H7 (cell line): ENCODE data around the gene UCP3. TPM values are rescaled to one million over a fixed set of nuclear protein-coding genes. Genes with fewer than 3 reads are reported as not detected.
A peak's percentile ranks its signal among the peaks of the same experiment; 100 is the strongest.

Experiments used
- DNase-seq: peaks from one replicate; pipeline ENCODE4 v3.0.0; 2012
- H3K27me3 ChIP-seq: 2 replicates; pipeline ENCODE4 v1.6.0; 2011; ENCODE audit warnings: mild to moderate bottlenecking, low read length; ENCODE audit not compliant: control insufficient read depth, insufficient read depth
- H3K36me3 ChIP-seq: replicated peaks from 2 replicates; pipeline ENCODE4 v1.5.1; 2011; ENCODE audit warnings: low read length; ENCODE audit not compliant: control insufficient read depth, insufficient read depth
- H3K4me3 ChIP-seq: 2 replicates; pipeline ENCODE4 v1.5.1; 2011; ENCODE audit warnings: low read depth, mild to moderate bottlenecking, control low read depth, low read length, moderate library complexity; ENCODE audit not compliant: insufficient read depth
- total RNA-seq: library from RNA; depleted of rRNA; stranded (reverse); fragments of >200 nt; shearing (Covaris generic); gene quantifications from 2 replicates; pipeline ENCODE4 v1.2.3, GENCODE V29; 2014

Gene UCP3
- total RNA-seq, 1 experiment from 2014 or later, result 0.10 TPM

GRCh38 chr11:74011360-74012073 lies 2.6 kb upstream of the UCP3 start:
- DNase-seq, result no peak
- no peaks in the 10 kb centered on the region for H3K27me3 ChIP-seq
- no peaks in the 10 kb centered on the region; the same call in none of the 2 replicates for H3K36me3 ChIP-seq
- H3K4me3 ChIP-seq, result no peak overlapping the region

- Histone ChIP-seq H3K27me3 (no peaks in the 10 kb centered on the region), H3K4me3 (no peak overlapping the region), H3K36me3 (no peaks in the 10 kb centered on the region; the same call in none of the 2 replicates)
- DNase-seq, result peak; percentile 46
Measured at GRCh38 chr11:74010306-74011300, 1.7 kb upstream of the UCP3 start.

- no peaks in the 10 kb centered on the region; the same call in none of the 2 replicates for H3K36me3 ChIP-seq
- H3K4me3 ChIP-seq, result no peak overlapping the region
- no peak for DNase-seq
- no peaks in the 10 kb centered on the region for H3K27me3 ChIP-seq
Measured at GRCh38 chr11:74009675-74010305, 905 bp upstream of the UCP3 start.

GRCh38 chr11:74009230-74009547 lies 304 bp upstream of the UCP3 start:
- H3K36me3 ChIP-seq, result no peaks in the 10 kb centered on the region; the same call in none of the 2 replicates
- DNase-seq, result no peak
- no peaks in the 10 kb centered on the region for H3K27me3 ChIP-seq
- no peak overlapping the region for H3K4me3 ChIP-seq

GRCh38 chr11:74007691-74008372 lies 1.1 kb downstream of the UCP3 start:
- H3K36me3 ChIP-seq, result no peaks in the 10 kb centered on the region; the same call in none of the 2 replicates
- no peak overlapping the region for H3K4me3 ChIP-seq
- no peaks in the 10 kb centered on the region for H3K27me3 ChIP-seq
- DNase-seq, result no peak

GRCh38 chr11:74006743-74007304 lies 2.1 kb downstream of the UCP3 start:
- no peak for DNase-seq
- Histone ChIP-seq H3K27me3 (no peaks in the 10 kb centered on the region), H3K4me3 (no peak overlapping the region), H3K36me3 (no peaks in the 10 kb centered on the region; the same call in 1 of the 2 replicates)

GRCh38 chr11:74005721-74006517 lies 3.0 kb downstream of the UCP3 start:
- no peak for DNase-seq
- Histone ChIP-seq H3K4me3 (no peak overlapping the region), H3K27me3 (no peaks in the 10 kb centered on the region), H3K36me3 (no peaks in the 10 kb centered on the region)

- no peaks in the 10 kb centered on the region for H3K27me3 ChIP-seq
- H3K4me3 ChIP-seq, result no peak overlapping the region
- DNase-seq, result peak; percentile 55
- no peaks in the 10 kb centered on the region for H3K36me3 ChIP-seq
Measured at GRCh38 chr11:74004759-74005615, 3.9 kb downstream of the UCP3 start.

- Histone ChIP-seq H3K36me3 (no peaks in the 10 kb centered on the region), H3K27me3 (no peaks in the 10 kb centered on the region), H3K4me3 (no peak overlapping the region)
- no peak for DNase-seq
Measured at GRCh38 chr11:74004046-74004695, 4.7 kb downstream of the UCP3 start.

- Histone ChIP-seq H3K36me3 (no peaks in the 10 kb centered on the region), H3K4me3 (no peak overlapping the region), H3K27me3 (no peaks in the 10 kb centered on the region)
- DNase-seq, result no peak
Measured at GRCh38 chr11:74002832-74003231, 6.1 kb downstream of the UCP3 start.

- no peaks in the 10 kb centered on the region for H3K27me3 ChIP-seq
- H3K4me3 ChIP-seq, result no peak overlapping the region
- no peak for DNase-seq
- H3K36me3 ChIP-seq, result no peaks in the 10 kb centered on the region
Measured at GRCh38 chr11:74001822-74002286, 7.0 kb downstream of the UCP3 start.
